Tibial nerve (tissue), 3 donors: Measurements from ENCODE around the gene KCNS3.

ENCODE experiments used
- CTCF ChIP-seq, 5 experiments: fragments of 200-600 bp in 3 of 5; fragments of 450-650 bp in 2 of 5; sonication (generic) in 3 of 5; IDR thresholded peaks; one replicate each; pipeline ENCODE4 v1.5.1; 2016 to 2019; ENCODE audit warnings: antibody characterized with exemption in 5 of 5, mild to moderate bottlenecking in 3 of 5, moderate library complexity in 2 of 5
- POLR2A ChIP-seq, 2 donors: fragments of 450-650 bp; IDR thresholded peaks; one replicate each; pipeline ENCODE4 v1.6.1; 2017; ENCODE audit warnings: antibody characterized with exemption in 2 of 2, mild to moderate bottlenecking in 2 of 2, moderate library complexity in 2 of 2

- TF ChIP-seq POLR2A (IDR thresholded peaks at IDR 0.05) (no peak), CTCF (IDR thresholded peaks at IDR 0.05) (no peak)
Measured at GRCh38 chr2:17965196-17965595, 86.7 kb downstream of the KCNS3 start.
